ENCODE results near the gene PXMP4.

DNA sequence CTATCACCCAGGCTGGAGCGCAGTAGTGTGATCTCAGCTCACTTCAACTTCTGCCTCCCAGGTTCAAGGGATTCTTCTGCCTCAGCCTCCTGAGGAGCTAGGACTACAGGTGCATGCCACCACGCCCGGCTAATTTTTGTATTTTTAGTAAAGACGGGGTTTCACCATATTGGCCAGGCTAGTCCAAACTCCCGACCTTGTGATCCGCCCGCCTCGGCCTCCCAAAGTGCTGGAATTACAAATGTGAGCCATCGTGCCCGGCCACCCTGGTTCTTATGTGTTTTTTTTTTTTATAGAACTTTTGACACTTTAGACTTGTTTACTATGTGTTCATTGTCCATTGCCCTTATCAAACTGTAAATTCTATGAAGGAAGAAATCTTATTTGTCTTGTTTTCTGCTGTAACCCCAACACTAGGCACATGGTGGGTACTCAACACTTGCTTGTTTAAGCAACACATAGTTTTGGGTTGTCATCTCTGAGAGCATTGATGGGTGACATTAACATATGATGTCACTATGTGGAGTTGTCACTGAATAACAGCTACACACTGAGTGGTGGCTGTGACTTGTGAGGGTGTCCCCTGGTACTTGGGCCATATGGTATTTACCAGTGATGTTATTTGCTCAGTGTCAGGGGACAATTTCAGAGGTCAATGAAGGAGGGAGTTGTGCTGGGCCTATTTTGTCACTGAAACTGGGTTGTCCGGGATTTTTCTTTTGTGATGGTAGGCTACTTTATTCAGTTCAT lies 1.5 kb upstream of the PXMP4 start:
- TF ChIP-seq, protein P1, sequence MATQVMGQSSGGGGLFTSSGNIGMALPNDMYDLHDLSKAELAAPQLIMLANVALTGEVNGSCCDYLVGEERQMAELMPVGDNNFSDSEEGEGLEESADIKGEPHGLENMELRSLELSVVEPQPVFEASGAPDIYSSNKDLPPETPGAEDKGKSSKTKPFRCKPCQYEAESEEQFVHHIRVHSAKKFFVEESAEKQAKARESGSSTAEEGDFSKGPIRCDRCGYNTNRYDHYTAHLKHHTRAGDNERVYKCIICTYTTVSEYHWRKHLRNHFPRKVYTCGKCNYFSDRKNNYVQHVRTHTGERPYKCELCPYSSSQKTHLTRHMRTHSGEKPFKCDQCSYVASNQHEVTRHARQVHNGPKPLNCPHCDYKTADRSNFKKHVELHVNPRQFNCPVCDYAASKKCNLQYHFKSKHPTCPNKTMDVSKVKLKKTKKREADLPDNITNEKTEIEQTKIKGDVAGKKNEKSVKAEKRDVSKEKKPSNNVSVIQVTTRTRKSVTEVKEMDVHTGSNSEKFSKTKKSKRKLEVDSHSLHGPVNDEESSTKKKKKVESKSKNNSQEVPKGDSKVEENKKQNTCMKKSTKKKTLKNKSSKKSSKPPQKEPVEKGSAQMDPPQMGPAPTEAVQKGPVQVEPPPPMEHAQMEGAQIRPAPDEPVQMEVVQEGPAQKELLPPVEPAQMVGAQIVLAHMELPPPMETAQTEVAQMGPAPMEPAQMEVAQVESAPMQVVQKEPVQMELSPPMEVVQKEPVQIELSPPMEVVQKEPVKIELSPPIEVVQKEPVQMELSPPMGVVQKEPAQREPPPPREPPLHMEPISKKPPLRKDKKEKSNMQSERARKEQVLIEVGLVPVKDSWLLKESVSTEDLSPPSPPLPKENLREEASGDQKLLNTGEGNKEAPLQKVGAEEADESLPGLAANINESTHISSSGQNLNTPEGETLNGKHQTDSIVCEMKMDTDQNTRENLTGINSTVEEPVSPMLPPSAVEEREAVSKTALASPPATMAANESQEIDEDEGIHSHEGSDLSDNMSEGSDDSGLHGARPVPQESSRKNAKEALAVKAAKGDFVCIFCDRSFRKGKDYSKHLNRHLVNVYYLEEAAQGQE (IDR thresholded peaks at IDR 0.05; ENCODE audit: insufficient read depth in 1 of 2, low read depth in 2 of 2, low read length in 2 of 2) = no peak
- TF ChIP-seq POLR2AphosphoS5 (IDR thresholded peaks at IDR 0.05; ENCODE audit: low read depth, low read length) (no peak), TAF1 (IDR thresholded peaks at IDR 0.05; ENCODE audit: borderline replicate concordance, insufficient read depth, low read length) (no peak), SIN3A (IDR thresholded peaks at IDR 0.05; ENCODE audit: borderline replicate concordance, insufficient read depth, low read length) (no peak), FOXP2 (optimal IDR thresholded peaks at IDR 0.05; ENCODE audit: borderline replicate concordance, extremely low read depth, extremely low read length, insufficient read depth) (no peak)

All from PFSK-1 (cell line).